EH (cell line): Measurements from ENCODE around the gene C19orf85.
A peak's percentile ranks its signal among the peaks of the same experiment; 100 is the strongest.

Source experiments
- DNase-seq: peaks from one replicate; pipeline ENCODE4 v3.0.0-alpha.2; 2015; ENCODE audit warnings: low read depth

Gene C19orf85

DNA sequence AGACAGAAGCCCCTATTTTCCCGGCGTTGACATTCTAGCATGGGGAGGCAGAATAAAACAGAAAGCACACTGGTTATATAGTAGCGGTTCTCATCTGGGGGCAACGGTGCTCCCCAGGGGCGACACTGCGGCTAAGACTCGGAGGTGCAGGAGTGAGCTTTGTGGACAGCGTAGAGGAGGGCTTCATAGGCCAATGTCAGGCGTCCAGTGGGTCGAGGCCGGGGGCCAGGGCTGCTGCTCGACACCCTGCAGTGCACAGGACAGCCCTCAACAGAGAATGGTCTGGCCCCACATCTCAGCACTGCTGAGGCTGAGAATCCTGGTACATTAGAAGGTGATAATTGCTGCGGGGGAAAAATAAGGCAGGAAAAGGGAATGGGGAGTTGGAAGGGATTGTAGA, 13.4 kb upstream of the C19orf85 start:
- DNase-seq, result no peak

DNA sequence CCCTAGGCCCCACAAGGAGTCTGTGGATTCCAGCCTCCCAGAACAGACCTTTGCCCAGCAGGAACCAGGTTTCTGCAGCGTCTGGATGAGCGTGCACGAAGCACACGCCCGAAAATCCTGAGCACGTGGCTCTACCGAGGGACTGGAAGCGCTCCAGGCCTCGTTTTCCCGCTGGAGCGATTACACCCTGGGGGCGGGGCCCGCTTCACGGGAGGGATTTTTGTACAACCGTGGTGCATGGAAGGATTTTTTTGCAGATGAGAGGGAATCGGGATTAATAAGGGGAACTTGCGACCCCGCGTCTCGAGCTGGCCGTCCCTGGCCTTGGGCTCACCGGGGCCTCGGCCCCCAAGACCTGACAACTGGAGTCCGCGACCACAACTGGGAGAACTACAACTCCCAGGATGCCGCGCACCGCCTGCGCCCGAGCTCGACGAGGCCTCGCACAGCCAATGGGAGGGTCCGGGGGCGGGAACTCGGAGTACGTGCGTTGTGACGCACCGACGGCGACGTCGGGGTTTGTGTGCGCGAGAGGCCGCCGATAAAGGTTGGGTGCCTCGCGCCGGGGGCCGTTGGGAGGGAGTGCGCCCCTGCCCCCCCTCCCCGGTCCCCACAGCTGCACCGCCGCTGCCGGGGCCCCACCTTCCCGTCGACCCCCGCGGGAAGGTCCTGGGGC, 11.7 kb upstream of the C19orf85 start, which contains the start of gene ZNF628:
Gene ZNF628 (plus strand): TSS at position 518 of the 676 bp plus-strand sequence. CDS start 3,294 bp downstream, outside the sequence.
- peak; percentile 97 for DNase-seq

DNA sequence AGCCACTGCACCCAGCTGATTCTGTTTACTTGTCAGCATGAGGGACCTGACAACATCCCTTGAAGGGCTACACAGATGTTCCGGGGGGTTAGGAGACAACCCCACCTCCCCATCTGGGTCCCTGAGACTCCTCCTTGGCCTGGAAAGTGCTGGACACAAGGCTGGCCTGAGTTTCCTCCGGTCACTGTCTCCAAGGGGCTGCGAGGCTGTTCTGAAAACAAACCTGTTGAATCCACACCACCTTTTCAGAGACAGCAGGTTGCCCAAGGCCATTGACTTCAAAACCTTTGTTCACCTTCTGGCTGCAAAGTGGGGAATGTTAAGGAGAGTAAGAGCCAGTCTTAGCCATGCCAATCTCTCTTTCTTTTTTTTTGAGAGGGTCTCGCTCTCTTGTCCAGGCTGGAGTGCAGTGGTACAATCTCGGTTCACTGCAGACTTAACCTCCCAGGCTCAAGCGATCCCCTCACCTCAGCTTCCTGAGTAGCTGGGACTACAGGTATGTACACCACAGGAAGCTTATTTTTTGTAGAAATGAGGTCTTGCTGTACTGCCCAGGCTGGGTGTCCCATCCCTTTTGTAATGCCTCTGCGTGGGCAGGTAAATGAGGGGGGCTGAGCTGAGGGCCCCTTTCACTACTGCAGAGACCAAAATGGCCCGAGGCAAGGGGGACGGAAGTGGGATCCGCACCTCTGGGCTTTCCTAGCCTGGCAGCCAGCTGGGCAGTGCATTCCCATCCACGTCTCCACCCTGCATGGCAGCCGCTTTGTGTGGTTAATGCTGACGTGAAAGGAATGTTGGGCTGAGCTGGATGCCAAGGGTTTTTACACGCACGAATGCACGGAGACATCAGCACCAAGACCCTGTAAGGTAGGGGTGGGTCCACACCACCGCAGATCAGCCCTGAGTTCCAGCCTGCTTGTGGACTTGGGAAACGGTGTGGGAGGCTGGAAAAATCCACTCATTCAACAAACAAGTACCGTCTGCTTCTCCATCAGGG, 10.0 kb upstream of the C19orf85 start:
- DNase-seq, result no peak

DNA sequence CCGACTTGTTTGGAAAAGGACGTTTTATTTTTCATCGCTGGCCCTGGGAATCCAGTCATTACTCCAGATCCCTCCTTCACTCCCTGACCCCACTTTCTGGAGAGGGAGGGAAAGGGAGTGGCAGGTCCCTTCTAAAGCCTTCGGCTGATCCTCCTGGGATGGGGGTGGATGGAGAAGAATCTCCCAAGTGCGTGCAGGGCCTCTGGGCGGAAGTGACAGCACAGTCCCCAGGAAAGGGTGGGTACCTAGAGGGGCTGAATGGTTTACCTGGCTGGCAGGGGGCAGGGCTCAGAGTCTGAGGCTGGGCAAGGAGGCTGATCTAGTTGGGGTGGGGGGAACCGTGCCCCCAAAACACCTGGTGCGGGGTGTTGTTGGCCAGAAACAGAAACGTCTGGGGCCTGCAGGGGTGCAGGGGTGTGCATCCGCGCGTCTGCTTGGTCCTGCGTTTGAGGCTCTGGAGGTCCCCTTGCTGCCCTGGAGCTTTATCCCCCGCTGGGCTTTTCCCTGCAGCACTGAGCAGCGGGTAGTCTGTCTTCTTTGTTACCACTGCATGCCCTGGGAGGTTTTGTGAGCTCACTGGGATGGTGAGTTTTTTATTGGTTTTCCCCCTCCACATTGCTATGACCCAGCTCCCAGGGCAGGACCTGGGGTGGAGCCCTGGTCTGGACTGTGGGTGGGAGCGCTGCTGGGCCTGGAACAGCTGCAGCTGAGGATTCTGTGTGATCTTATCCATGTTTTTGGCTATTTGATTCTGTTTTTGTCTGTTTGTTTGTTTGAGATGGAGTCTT, 8.9 kb upstream of the C19orf85 start:
- DNase-seq, result peak; percentile 46

GRCh38 chr19:55472463-55472862, 7.9 kb upstream of the C19orf85 start:
- DNase-seq, result peak; percentile 84

- DNase-seq, result no peak
Measured at GRCh38 chr19:55471266-55471665, 6.7 kb upstream of the C19orf85 start.

GRCh38 chr19:55468054-55468393, 3.5 kb upstream of the C19orf85 start:
- DNase-seq, result no peak

GRCh38 chr19:55467236-55468053, 2.9 kb upstream of the C19orf85 start:
- peak; percentile 83 for DNase-seq

DNA sequence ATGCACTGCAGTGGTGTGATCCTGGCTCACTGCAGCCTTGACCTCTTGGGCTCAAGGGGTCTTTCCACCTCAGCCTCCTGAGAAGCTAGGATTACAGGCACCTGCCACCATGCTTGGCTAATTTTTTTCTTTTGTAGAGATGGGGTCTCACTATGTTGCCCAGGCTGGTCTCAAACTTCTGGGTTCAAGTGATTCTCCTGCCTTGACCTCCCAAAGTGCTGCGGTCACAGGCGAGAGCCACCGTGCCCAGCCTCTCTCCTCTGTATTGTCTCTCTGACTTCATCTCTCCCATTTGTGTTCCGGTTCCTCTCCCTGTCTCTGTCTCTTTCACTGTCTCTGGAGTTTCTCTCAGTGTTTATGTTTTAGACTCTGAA, 1.7 kb upstream of the C19orf85 start:
- DNase-seq, result no peak

GRCh38 chr19:55465460-55466240, 1.1 kb upstream of the C19orf85 start:
- DNase-seq, result peak; percentile 41

GRCh38 chr19:55464039-55464661, 401 bp downstream of the C19orf85 start:
- no peak for DNase-seq

DNA sequence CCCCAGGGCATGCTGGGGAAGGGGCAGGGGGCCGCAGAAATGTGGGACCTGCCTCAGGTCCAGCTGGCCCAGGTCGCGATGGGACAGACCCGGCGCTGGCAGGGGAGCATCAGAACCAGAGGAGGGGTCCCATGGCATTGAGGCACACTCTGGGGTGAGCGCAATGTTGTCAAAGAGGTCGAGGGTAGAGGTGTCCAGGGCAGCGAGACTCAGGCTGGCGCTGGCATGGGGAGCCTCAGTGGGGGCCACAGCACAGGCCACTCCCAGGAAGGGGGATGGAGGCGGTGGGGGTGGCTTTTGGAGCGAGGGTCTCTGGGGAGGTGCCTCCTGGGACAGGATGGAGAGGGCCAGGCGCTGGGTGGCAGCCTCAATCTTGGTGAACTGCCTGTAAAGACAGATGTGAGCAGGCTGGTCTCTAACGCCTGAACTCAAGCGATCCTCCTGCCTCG, 944 bp downstream of the C19orf85 start:
- no peak for DNase-seq

DNA sequence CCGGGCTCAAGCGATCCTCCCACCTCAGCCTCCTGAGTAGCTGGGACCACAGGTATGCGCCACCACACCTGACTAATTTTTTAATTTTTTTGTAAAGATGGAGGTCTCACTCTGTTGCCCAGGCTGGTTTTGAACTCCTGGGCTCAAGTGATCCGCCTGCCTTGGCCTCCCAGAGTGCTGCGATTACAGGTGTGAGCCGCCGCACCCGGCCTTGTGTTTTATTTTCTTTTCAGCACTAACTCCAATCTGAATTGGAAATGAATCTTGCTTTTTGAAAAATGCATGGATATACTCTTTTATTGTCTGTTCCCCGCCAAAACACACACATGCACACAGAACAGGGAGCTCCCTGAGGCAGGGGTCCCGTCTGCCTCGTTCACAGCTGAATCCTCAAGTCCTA, 1.8 kb downstream of the C19orf85 start:
- no peak for DNase-seq

GRCh38 chr19:55461974-55462626, 2.5 kb downstream of the C19orf85 start:
- DNase-seq, result peak; percentile 50

- peak; percentile 100 for DNase-seq
Measured at GRCh38 chr19:55461259-55461973, 3.1 kb downstream of the C19orf85 start, which contains the start of gene ISOC2. Gene ISOC2 (minus strand): TSS chr19:55461642. CDS start chr19:55456486, 5,156 bp downstream.

DNA sequence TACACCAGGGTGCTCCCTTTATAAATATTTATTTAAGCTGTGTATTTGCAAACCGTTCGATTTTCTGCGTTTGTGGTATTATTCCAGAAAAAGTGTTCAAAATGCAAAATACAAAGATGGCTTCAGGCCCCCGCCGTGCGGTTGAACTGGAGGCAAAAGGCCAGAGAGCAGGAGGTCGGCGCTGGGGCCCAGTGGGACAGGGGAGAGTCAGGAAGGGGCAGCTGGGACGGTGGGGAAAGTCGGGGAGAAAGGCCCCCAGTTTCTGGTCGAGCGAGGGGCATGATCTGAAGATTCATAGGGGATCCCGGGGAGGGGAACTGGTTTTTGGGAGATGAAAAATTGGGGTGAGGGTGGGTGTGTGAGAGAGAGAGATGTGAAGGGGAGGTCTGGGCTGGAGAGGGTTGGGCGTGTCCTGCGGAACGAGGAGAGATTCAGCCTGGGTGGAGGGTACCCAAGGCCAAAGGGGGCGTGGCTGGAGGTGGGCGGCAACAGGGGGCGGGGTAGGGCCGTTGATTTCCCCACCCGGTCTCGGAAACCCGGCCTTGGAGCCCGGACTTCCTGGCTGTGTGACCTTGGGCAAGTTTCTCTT, 3.8 kb downstream of the C19orf85 start:
- DNase-seq, result peak; percentile 82

DNA sequence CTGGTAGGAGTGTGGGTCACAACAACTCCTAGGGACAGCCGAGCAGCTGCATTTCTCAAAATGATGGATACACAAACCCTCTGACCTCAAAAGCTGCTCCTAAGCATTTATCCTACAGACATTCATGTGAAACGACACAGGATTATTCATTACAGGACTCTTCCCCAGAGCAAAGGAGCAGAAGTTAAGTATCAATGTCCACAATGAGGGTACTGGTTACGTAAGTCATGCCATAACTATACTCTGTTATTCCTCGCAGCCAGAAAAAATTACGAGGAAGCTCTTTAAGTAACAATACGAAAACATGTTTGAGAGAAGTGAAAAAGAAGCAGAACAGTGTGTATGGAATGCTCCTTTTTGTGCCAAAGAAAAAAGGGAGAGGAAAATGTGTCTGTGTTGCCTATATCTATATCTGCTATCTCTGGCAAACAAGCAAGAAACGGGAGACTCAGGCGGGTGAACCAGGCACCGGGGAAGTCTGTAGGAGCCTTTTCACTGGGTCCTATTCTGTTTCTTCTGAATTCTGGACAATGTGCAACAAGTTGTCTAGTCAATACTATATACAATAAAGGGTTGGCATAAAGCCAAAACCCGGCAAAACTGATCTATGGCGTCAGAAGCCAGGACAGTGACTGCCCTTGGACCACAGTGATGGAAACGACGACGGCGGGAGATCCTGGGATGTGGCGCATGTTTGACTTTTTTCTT, 4.4 kb downstream of the C19orf85 start:
- peak; percentile 48 for DNase-seq

DNA sequence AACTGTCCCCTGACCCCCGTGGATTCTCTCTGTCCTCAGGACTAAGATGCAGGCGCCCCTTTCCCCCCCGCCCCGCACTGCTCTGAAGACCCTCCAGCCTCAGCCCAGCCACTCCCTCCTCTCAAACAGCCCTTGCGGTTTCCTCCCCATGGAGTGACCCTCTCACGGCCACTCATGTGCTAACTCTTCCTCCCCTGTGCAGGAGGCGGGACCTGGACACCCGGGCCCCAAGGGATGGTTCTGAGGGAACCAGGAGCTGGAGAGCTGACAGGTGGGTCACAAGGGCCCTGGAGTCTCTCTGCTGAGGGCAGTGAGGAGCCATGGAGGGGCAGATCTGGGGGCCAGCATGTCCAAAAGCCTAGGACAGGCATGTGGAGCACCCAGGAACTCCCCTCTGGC, 5.0 kb downstream of the C19orf85 start:
- DNase-seq, result no peak
